ENCODE measurements around the gene POLR3H.

The POLR3H gene

GRCh38 chr22:41481131-41481830, 63.0 kb downstream of the POLR3H start:
- DNase-seq, result no peak

GRCh38 chr22:41480397-41480735, 63.9 kb downstream of the POLR3H start:
- DNase-seq, result no peak

DNA sequence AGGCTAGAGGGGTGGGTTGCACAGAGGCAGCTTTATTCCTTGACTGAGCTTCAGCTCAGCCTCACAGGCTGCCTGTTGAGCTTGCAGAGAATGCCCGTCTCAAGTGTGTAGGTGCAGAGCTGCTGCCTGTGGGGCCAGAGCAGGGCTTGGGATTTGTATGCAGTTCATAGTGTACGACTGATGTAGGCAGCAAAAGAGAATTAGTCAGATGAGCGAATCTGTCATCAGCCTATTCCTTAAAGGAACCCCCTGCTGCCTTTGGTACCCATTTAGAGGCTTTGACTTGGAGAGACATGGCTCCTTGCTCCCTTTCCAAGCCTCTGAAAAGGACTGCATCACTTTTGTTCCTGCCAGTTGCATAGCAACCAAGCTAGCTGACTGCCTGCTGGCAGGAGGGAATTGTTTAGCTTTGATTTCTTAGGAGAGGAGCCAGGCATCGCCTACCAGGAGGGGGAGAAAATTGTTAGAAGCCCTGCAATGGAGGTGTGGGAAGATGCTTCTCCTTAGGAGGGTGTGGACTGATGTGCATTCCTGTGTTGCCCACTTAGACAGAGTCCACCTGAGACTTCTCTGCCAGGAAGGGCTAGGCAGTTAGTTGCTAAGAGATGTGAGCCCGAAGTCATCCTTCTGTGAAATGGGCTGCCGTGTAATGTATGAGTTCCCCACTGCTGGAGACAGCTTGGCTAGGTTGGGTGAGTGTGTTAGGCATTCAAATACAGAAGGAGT, 64.4 kb downstream of the POLR3H start:
- no peak for DNase-seq

- no peak for DNase-seq
Measured at GRCh38 chr22:41478891-41479521, 65.3 kb downstream of the POLR3H start.

GRCh38 chr22:41478473-41478872, 65.8 kb downstream of the POLR3H start:
- DNase-seq, result no peak
